ENCODE measurements around the gene TAF4.

GRCh38 chr20:62052842-62053464 is 12.7 kb downstream of the TAF4 start:
- TF ChIP-seq CTCF (IDR thresholded peaks at IDR 0.05; ENCODE audit: poor library complexity, severe bottlenecking) (no peak), TAF1 (IDR thresholded peaks at IDR 0.05; ENCODE audit: low read depth) (no peak), REST (IDR thresholded peaks at IDR 0.05; ENCODE audit: borderline replicate concordance) (no peak), POLR2AphosphoS5 (IDR thresholded peaks at IDR 0.05) (no peak)
